ENCODE data around the gene PSMG3. TPM values are rescaled to one million over a fixed set of nuclear protein-coding genes. Genes with fewer than 3 reads are reported as not detected.
A peak's percentile ranks its signal among the peaks of the same experiment; 100 is the strongest.

The PSMG3 gene
- total RNA-seq, 3 donors from 2014 or later (not counting 1 experiment from before 2014, with no cell fraction given): 19.0 to 21.4 (median 20.5) TPM

DNA sequence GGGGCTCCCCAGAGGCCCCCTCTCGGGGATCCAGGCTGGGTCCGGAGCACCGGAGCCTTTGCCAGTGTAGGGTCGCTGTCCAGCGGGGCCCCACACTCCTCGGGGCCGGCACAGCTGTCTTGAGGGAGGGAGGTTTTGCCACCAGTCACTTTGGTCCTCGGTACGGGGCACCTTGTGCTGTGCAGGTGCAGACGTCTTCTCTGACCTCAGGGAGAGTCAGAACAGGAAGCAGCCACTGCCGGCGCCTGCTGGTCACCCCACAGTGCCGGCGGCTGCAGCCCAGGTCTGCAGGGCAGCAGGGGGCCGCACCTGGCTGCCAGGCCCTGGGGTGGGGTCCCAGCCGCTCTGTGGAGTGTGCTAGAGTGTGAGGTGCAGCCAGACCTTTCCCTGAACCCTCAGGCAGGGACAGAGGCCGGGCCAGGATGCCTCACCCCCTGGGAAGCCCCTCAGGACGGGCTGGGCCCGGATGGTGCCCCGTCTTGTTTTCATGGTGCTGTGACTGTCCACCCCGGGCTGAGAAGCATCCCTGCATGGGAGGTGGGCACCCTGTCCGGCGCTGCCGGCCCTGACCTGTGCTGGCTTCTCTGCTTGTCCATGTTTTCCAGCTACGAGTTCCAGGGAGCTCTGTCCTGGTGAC lies 31.2 kb downstream of the PSMG3 start:
- no peak for ATAC-seq
- H3K9me3 ChIP-seq (ENCODE audit: control insufficient read depth, insufficient read depth, low read length): no peaks in the 10 kb centered on the region
- no peak overlapping the region for H3K27ac ChIP-seq (ENCODE audit: low read length)
- TF ChIP-seq, protein P1, sequence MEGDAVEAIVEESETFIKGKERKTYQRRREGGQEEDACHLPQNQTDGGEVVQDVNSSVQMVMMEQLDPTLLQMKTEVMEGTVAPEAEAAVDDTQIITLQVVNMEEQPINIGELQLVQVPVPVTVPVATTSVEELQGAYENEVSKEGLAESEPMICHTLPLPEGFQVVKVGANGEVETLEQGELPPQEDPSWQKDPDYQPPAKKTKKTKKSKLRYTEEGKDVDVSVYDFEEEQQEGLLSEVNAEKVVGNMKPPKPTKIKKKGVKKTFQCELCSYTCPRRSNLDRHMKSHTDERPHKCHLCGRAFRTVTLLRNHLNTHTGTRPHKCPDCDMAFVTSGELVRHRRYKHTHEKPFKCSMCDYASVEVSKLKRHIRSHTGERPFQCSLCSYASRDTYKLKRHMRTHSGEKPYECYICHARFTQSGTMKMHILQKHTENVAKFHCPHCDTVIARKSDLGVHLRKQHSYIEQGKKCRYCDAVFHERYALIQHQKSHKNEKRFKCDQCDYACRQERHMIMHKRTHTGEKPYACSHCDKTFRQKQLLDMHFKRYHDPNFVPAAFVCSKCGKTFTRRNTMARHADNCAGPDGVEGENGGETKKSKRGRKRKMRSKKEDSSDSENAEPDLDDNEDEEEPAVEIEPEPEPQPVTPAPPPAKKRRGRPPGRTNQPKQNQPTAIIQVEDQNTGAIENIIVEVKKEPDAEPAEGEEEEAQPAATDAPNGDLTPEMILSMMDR (IDR thresholded peaks at IDR 0.05): no peak
- H3K36me3 ChIP-seq (ENCODE audit: control insufficient read depth, insufficient read depth, low read length): peaks cover 30% of the 10 kb centered on the region
- no peak overlapping the region for H3K4me3 ChIP-seq (ENCODE audit: low read length)
- Mint-ChIP-seq H3K36me3 (no peaks in the 10 kb centered on the region), H3K4me1 (peaks cover 0 to 4% of the 10 kb centered on the region in 2 donors), H3K9me3 (no peaks in the 10 kb centered on the region), H3K4me3 (no peak overlapping the region), H3K27me3 (ENCODE audit: low read depth in 2 of 2) (no peaks in the 10 kb centered on the region), H3K27ac (no peak overlapping the region)
- peaks cover 11% of the 10 kb centered on the region for H3K4me1 ChIP-seq (ENCODE audit: control insufficient read depth, insufficient read depth, low read length)
- intact Hi-C loops (cut with micrococcal nuclease): no loop called here
- WGBS (ENCODE audit: insufficient coverage): 85% methylated on average over 25 of the region's 25 CpGs
- no peaks in the 10 kb centered on the region for H3K27me3 ChIP-seq (ENCODE audit: control insufficient read depth, insufficient read depth, low read length)
- DNase-seq: no peak

DNA sequence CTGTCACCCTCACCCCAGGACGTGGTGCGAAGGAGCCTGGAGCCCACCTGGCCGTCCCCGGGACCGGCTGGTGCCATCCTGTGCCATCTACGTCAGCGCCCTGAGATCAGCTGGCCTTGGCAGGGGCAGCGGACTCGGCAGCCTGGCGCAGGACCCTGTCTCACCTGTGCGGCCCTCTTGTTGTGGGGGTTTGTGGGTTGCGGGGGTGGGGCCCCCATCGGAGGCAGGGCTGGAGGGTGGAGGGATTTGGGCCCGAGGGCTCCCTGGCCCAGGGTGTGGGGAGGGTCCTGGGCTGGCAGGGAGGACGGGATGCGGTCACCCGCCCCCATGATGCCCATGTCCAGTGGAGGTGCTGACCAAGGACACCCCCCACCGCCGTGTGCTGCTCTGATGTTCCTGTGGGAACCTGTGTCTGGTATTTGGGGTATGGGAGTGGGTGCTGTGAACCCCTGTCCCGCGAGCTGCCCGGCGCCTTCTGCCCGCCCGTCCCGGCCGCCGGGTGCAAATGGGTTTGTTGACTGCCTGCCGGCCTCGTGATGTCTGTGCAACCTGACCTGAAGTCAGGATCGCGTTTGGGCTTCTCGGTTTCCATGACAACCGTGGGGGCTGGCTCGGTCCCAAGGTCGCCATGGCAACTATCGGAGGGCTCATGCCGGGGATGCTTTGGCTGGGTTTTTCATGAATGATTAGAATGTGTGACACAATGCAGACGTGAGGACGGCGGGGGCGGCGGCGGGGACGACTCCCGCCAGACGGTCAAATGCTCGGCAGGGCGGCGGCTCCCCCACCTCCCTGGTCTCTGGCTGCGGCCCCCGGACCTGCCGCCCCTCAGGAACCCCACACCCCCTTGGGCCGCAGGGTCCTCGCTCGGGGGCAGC lies 32.1 kb downstream of the PSMG3 start:
- H3K4me3 ChIP-seq (ENCODE audit: low read length): no peak overlapping the region
- WGBS (ENCODE audit: insufficient coverage): 89% methylated on average over 55 of the region's 56 CpGs
- H3K4me1 ChIP-seq (ENCODE audit: control insufficient read depth, insufficient read depth, low read length): peaks cover 20% of the 10 kb centered on the region
- H3K9me3 ChIP-seq (ENCODE audit: control insufficient read depth, insufficient read depth, low read length): no peaks in the 10 kb centered on the region
- DNase-seq (peak in 1 of 2 donors; percentile 33), ATAC-seq (no peak)
- Mint-ChIP-seq H3K27ac (peak overlapping the region in 1 of 2 donors; percentile 51), H3K4me1 (peaks cover 5 to 13% of the 10 kb centered on the region in 2 donors), H3K27me3 (ENCODE audit: low read depth in 2 of 2) (no peaks in the 10 kb centered on the region), H3K9me3 (no peaks in the 10 kb centered on the region), H3K4me3 (no peak overlapping the region), H3K36me3 (no peaks in the 10 kb centered on the region)
- H3K36me3 ChIP-seq (ENCODE audit: control insufficient read depth, insufficient read depth, low read length): peaks cover 29% of the 10 kb centered on the region
- no peak overlapping the region for H3K27ac ChIP-seq (ENCODE audit: low read length)
- no peaks in the 10 kb centered on the region for H3K27me3 ChIP-seq (ENCODE audit: control insufficient read depth, insufficient read depth, low read length)
- intact Hi-C loops (cut with micrococcal nuclease): no loop called here
- TF ChIP-seq, protein P1 (IDR thresholded peaks at IDR 0.05): no peak

DNA sequence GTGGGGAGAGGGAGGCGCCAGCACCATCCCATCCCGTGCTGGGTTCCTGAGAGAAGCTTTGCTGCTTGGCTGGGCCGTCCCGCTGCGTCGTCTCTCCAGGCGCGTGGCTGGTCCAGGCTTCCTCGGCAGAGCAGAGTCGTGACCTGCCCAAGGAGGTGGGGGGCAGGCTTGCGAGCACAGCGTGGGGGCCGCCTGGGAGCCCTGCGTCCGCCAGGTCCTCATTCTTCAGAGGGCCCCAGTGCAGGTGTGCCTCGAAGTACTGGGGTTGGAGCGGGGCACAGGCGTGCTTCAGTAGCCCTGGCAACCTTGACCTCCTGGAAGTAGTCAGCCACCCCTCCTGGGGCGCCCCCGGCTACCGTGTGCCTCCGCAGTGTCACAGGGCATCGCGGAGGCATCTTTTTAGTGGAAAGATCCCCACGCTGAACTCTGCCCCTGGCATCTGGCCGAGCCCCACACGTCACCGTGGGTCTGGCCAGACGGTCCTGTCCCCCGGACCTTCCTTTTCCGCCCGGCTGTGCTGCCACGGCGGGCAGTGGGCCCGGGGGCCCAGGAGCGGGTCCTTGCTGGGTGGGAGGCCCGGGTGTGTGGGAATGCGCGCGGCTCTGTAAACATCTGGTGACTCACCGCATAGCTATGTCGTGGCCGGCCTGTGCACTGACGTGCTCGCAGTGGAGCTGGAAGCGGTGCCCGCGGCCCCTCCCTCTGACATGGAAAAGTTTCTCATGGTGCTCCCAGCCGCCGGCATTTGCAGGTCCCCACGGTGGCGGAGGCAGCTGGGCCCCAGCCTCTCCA lies 32.9 kb downstream of the PSMG3 start:
- Histone ChIP-seq H3K27me3 (ENCODE audit: control insufficient read depth, insufficient read depth, low read length) (no peaks in the 10 kb centered on the region), H3K27ac (ENCODE audit: low read length) (no peak overlapping the region), H3K4me1 (ENCODE audit: control insufficient read depth, insufficient read depth, low read length) (peaks cover 29% of the 10 kb centered on the region), H3K9me3 (ENCODE audit: control insufficient read depth, insufficient read depth, low read length) (no peaks in the 10 kb centered on the region), H3K36me3 (ENCODE audit: control insufficient read depth, insufficient read depth, low read length) (peaks cover 25% of the 10 kb centered on the region), H3K4me3 (ENCODE audit: low read length) (no peak overlapping the region)
- intact Hi-C loops (cut with micrococcal nuclease): no loop called here
- WGBS (ENCODE audit: insufficient coverage): 90% methylated on average over 52 of the region's 52 CpGs
- Mint-ChIP-seq H3K4me1 (peaks cover 13 to 21% of the 10 kb centered on the region in 2 donors), H3K36me3 (no peaks in the 10 kb centered on the region), H3K27me3 (ENCODE audit: low read depth in 2 of 2) (no peaks in the 10 kb centered on the region), H3K9me3 (no peaks in the 10 kb centered on the region), H3K4me3 (no peak overlapping the region), H3K27ac (no peak overlapping the region)
- no peak for ATAC-seq
- DNase-seq: no peak
- TF ChIP-seq, protein P1 (IDR thresholded peaks at IDR 0.05): no peak
